ENCODE data around the gene KIF3A.

KIF3A gene

GRCh38 chr5:132674671-132675506, 62.5 kb downstream of the KIF3A start:
- no peak for DNase-seq

GRCh38 chr5:132673939-132674630, 63.3 kb downstream of the KIF3A start, which contains the start of gene IL4:
TSS of gene IL4 (plus strand) at chr5:132673989. CDS start at chr5:132674051, 62 bp downstream.
- no peak for DNase-seq

GRCh38 chr5:132673488-132673887, 63.9 kb downstream of the KIF3A start:
- no peak for DNase-seq

GRCh38 chr5:132671000-132671399, 66.3 kb downstream of the KIF3A start:
- DNase-seq: no peak

GRCh38 chr5:132669966-132670882, 67.1 kb downstream of the KIF3A start:
- DNase-seq: no peak

DNA sequence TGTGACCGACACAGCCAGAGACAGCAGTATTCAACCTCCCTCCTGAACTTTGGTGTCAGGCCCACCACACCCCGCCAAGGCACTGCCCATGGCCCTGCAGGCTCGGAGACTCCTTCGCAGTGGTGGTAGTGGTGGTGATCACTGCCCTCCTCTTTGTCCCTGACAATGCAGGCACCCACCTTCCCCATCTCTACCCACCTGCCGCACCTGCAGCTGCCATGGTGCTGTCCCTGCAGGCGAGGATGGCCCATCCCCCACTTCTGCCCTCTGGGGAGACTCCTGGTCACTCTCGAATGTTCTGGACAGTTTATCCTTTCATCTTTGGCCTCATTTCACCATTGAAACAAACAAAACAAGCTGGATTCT, 67.9 kb downstream of the KIF3A start:
- no peak for DNase-seq

GRCh38 chr5:132668706-132669454, 68.5 kb downstream of the KIF3A start:
- DNase-seq: no peak

GRCh38 chr5:132667761-132668705, 69.3 kb downstream of the KIF3A start:
- DNase-seq: no peak

GRCh38 chr5:132667309-132667708, 70.0 kb downstream of the KIF3A start:
- no peak for DNase-seq

- DNase-seq: no peak
These were observed 70.8 kb downstream of the KIF3A start for GRCh38 chr5:132666310-132667123.

DNA sequence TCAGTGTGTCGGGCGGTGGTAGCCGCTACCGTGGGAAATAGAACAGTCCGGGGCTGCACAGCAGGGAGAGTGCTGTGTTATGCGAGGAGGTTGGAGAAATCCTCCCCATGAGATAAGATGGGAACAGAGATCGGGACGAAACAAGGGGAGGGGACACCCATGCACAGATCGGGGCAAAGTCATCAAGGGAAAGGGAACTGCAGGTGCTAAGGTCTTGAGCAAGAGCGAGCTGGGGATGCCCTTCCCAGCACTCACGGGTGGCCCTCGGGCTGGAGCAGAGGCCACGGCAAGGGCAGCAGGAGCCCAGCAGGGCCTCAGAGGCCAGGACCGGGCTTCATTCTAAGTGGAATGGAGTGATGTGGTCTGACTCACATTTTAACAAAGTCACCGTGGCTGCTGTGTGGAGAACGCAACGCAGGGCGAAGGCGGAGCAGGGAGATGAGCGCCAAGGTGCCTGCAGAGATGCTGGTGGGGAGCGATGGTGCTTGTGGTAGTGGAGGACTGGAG, 71.7 kb downstream of the KIF3A start:
- DNase-seq: no peak

GRCh38 chr5:132664696-132665209, 72.6 kb downstream of the KIF3A start:
- DNase-seq: no peak

GRCh38 chr5:132663771-132664695, 73.3 kb downstream of the KIF3A start:
- no peak for DNase-seq

GRCh38 chr5:132662925-132663770, 74.2 kb downstream of the KIF3A start:
- DNase-seq: no peak

GRCh38 chr5:132662004-132662401, 75.3 kb downstream of the KIF3A start:
- DNase-seq: no peak

DNA sequence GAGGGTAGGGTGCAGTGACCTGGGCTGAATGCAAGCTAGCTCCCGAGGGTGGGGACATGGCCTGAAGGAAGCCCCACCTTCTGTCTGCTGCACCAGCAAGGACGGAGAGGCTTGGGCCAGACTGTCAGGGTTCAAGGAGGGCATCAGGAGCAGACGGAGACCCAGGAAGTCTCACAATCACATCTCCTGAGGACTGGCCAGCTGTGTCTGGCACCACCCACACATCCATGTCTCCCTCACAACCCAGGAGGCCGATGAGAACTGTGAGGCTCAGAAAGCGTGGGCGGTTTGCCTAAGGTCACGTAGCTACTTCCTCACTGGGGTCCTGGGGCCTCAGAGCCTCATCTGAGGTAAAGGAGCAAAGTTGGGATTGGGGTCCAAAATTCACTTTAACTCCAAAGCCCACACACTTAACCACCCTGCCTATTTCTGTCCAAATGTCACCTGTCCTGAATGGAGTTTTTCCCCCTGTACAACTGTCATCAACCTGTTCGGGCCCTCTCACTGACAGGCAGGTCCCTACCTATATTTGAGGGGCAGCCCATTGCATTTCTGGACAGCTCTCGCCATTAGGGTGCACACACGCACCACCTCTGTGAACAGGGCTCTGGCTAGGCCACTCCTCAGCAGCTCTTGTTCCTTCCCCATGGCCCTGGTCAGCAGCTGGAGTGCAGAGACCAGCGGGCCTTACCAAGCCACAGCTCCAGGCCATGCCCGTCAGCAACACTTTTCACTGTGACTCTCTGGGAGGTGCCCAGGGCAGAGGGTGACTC, 75.9 kb downstream of the KIF3A start:
- DNase-seq: no peak

Measured in activated CD4-positive, alpha-beta T cell treated with anti-CD3 and anti-CD28 coated beads for 1 hour (primary cell).